Pancreas (tissue), 10 donors: ENCODE data around the gene TAAR9. TPM values are rescaled to one million over a fixed set of nuclear protein-coding genes. Genes with fewer than 3 reads are reported as not detected.
A peak's percentile ranks its signal among the peaks of the same experiment; 100 is the strongest.

Experiments used
- ATAC-seq, 4 donors: fragments of 200-7000 bp; cut with Tn5 transposase; one replicate each; pipeline versions ENCODE4 v1.8.0 to v1.9.1; 2020; ENCODE audit warnings: mild to moderate bottlenecking in 4 of 4, moderate library complexity in 4 of 4
- DNase-seq, 6 donors: peaks; one replicate each; pipeline ENCODE4 v3.0.0-alpha.2; 2020
- FAIRE-seq: peaks from 2 replicates; lab custom pipeline; 2012; peaks lifted over from hg19 to GRCh38; lab: Jason Lieb, UNC
- H3K27ac ChIP-seq, 4 donors: fragments of 200-600 bp; sonication (generic); 1 replicate in 3 of 4; 2 replicates in 1 of 4; pipeline versions ENCODE4 v1.5.0 to v1.8.0; 2020
- H3K27me3 ChIP-seq, 4 donors: fragments of 200-600 bp; one replicate each; pipeline ENCODE4 v1.8.0; 2021
- H3K36me3 ChIP-seq, 3 donors: fragments of 200-600 bp; sonication (generic) in 1 of 3; one replicate each; pipeline versions ENCODE4 v1.5.0 to v1.8.0; 2020 to 2021
- H3K4me1 ChIP-seq, 3 donors: fragments of 200-600 bp; one replicate each; pipeline ENCODE4 v1.8.0; 2021
- H3K4me3 ChIP-seq, 4 donors: fragments of 200-600 bp; sonication (generic) in 2 of 4; one replicate each; pipeline versions ENCODE4 v1.5.0 to v1.8.0; 2020 to 2021
- H3K9me3 ChIP-seq, 4 donors: fragments of 200-600 bp; one replicate each; pipeline ENCODE4 v1.8.0; 2021
- CTCF ChIP-seq, 4 donors: fragments of 200-600 bp; sonication (generic) in 3 of 4; IDR thresholded peaks; one replicate each; pipeline versions ENCODE4 v1.5.0 to v1.8.0; 2021; ENCODE audit warnings: antibody characterized with exemption in 4 of 4
- WGBS, 2 donors: extraction: QIAGEN DNeasy Blood & Tissue Kit; methylation state at CpG; one replicate each; pipeline ENCODE4 v1.1.7; 2013; 5-methylcytosine and 5-hydroxymethylcytosine counted together
- intact Hi-C, 3 donors: fragments of 100-400 bp; cut with DNase I; formaldehyde crosslinking; loops; one replicate each; pipeline versions ENCODE4 v1.11.1 to v1.14.2; 2022
- polyA plus RNA-seq, 2 donors: library from polyadenylated mRNA; stranded (reverse); fragments of 200-250 nt; gene quantifications; one replicate each; pipeline ENCODE4 v1.2.3, GENCODE V29; 2013
- total RNA-seq, 6 donors: library from RNA; stranded (reverse); fragmentation: NEBNext Ultra II Directional in 4 of 6; extraction: Animal tissue kit (Norgen Biotek cat#: 25700) in 4 of 6; gene quantifications; one replicate each; pipeline versions ENCODE4 v1.2.1 to v1.2.4, GENCODE V29; 2021 to 2023
- donor health status: healthy with polysubstance abuse.
- donor health status: DM: no; HTN: no; CAD: no; lungs with moderate emphysema.
- donor health status: DM: no; HTN: no; CAD: no.
- donor health status: control.
- donor health status: control.
- donor health status: Bipolar disorder and iron deficiency.
- donor health status: DM: yes; HTN: yes; CAD: no.
- donor health status: DM: no; HTN: no; CAD: no.
- donor health status: DM: no; HTN: no; CAD: no.
- donor health status: DM: yes; HTN: yes; CAD: no.

TAAR9 gene
- total RNA-seq = not detected
- not detected for polyA plus RNA-seq

- H3K27me3 ChIP-seq = peaks cover 0 to 4% (median 2%) of the 10 kb centered on the region in 4 donors
- no peaks in the 10 kb centered on the region for H3K9me3 ChIP-seq
- H3K4me3 ChIP-seq = no peak within 1 kb of the TSS
- H3K27ac ChIP-seq = no peak within 1 kb of the TSS
- intact Hi-C loops = loop anchor here in 1 of 3 donors (10.0 kb wide), 1 partner anchor 237 kb away; no protein-coding TSS in a partner anchor
- no peaks in the 10 kb centered on the region for H3K4me1 ChIP-seq
- H3K36me3 ChIP-seq = no peaks in the 10 kb centered on the region
- DNase-seq (no peak), ATAC-seq (no peak), FAIRE-seq (no peak)
- no peak for TF ChIP-seq CTCF (IDR thresholded peaks at IDR 0.05)
- WGBS, 2 donors = 67 to 77% methylated on average over 4 of the region's 4 CpGs
These were observed at the start of gene TAAR9 for GRCh38 chr6:132537977-132538376. Gene TAAR9, plus strand, starts transcription at chr6:132538277. Its CDS starts 13 bp downstream, at chr6:132538290.

GRCh38 chr6:132489376-132489775 lies 48.7 kb upstream of the TAAR9 start:
- intact Hi-C loops = loop anchor here in 2 of 3 donors (10.0 kb wide), 2 partner anchors 205 to 215 kb away; no protein-coding TSS in a partner anchor
- no peak for FAIRE-seq

GRCh38 chr6:132490024-132490423 lies 48.1 kb upstream of the TAAR9 start:
- DNase-seq (no peak), ATAC-seq (peak in 2 of 4 donors; percentile 68 to 82), FAIRE-seq (no peak)
- no peaks in the 10 kb centered on the region for H3K9me3 ChIP-seq
- no peaks in the 10 kb centered on the region for H3K4me1 ChIP-seq
- no peak overlapping the region for H3K27ac ChIP-seq
- intact Hi-C loops = loop anchor here in 1 of 3 donors (10.0 kb wide), 1 partner anchor 185 kb away; no protein-coding TSS in a partner anchor
- 59 to 67% methylated on average over 6 of the region's 6 CpGs for WGBS, 2 donors
- H3K27me3 ChIP-seq = no peaks in the 10 kb centered on the region
- no peak for TF ChIP-seq CTCF (IDR thresholded peaks at IDR 0.05)
- H3K36me3 ChIP-seq = no peaks in the 10 kb centered on the region
- H3K4me3 ChIP-seq = no peak overlapping the region

More at GRCh38 chr6:132489376-132489775, 48.7 kb upstream of the TAAR9 start:
- H3K36me3 ChIP-seq = no peaks in the 10 kb centered on the region
- ATAC-seq = no peak
- no peaks in the 10 kb centered on the region for H3K27me3 ChIP-seq
- H3K4me3 ChIP-seq = no peak overlapping the region
- no peak for TF ChIP-seq CTCF (IDR thresholded peaks at IDR 0.05)
- no peaks in the 10 kb centered on the region for H3K9me3 ChIP-seq
- no peak overlapping the region for H3K27ac ChIP-seq
- WGBS, 2 donors = 87 to 94% methylated on average over 4 of the region's 4 CpGs
- H3K4me1 ChIP-seq = no peaks in the 10 kb centered on the region
- DNase-seq = no peak

GRCh38 chr6:132490478-132491204 lies 47.4 kb upstream of the TAAR9 start:
- no peak for DNase-seq
- Histone ChIP-seq H3K27me3 (no peaks in the 10 kb centered on the region), H3K9me3 (no peaks in the 10 kb centered on the region), H3K4me3 (no peak overlapping the region), H3K27ac (no peak overlapping the region), H3K36me3 (no peaks in the 10 kb centered on the region), H3K4me1 (peaks cover 0 to 1% (median 0%) of the 10 kb centered on the region in 3 donors)
- peak in 3 of 4 donors; percentile 25 to 51 (median 35) for ATAC-seq
- 85 to 89% methylated on average over 10 of the region's 10 CpGs for WGBS, 2 donors
- intact Hi-C loops = loop anchor here in 1 of 3 donors (10.0 kb wide), 1 partner anchor 186 kb away; no protein-coding TSS in a partner anchor
- FAIRE-seq = no peak
- TF ChIP-seq CTCF (IDR thresholded peaks at IDR 0.05) = no peak
